Measurements from ENCODE around the gene FNIP2.
"Not testable (repeated sequence)": the region's sequence is repeated elsewhere in the genome, so short reads cannot be mapped to it uniquely, and the experiment has no call there.

The FNIP2 gene

DNA sequence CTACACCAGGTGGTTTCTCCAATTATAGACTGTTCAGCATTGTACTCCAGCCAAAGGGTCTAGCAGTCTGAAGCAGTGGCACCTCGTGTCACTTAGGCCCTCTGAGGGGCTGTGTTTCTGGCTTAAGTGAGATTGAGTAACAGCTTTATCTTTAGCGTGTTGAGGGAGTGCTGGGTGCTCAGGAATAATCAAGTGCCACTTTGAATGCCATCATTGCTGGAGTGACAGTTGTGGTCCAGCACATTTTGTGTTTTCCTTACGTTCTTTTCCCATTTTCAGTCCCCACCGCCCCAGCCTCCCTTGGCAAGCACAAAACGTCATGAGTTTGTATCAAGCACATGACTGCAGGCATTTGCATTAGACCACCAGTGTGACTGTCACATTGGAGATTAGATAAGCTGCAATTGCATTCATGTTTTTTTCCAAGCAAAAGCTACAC, 58.7 kb downstream of the FNIP2 start:
- Histone ChIP-seq H3K36me3 (no peaks in the 10 kb centered on the region), H3K9me3 (no peaks in the 10 kb centered on the region), H3K27me3 (no peaks in the 10 kb centered on the region), H3K27ac (no peak overlapping the region), H3K4me1 (ENCODE audit: control insufficient read depth in 1 of 2, insufficient read depth in 1 of 2, low read depth in 1 of 2, low read length in 1 of 2) (no peaks in the 10 kb centered on the region), H3K4me3 (ENCODE audit: low read depth in 1 of 2, low read length in 1 of 2) (no peak overlapping the region)
- TF ChIP-seq, protein P1, sequence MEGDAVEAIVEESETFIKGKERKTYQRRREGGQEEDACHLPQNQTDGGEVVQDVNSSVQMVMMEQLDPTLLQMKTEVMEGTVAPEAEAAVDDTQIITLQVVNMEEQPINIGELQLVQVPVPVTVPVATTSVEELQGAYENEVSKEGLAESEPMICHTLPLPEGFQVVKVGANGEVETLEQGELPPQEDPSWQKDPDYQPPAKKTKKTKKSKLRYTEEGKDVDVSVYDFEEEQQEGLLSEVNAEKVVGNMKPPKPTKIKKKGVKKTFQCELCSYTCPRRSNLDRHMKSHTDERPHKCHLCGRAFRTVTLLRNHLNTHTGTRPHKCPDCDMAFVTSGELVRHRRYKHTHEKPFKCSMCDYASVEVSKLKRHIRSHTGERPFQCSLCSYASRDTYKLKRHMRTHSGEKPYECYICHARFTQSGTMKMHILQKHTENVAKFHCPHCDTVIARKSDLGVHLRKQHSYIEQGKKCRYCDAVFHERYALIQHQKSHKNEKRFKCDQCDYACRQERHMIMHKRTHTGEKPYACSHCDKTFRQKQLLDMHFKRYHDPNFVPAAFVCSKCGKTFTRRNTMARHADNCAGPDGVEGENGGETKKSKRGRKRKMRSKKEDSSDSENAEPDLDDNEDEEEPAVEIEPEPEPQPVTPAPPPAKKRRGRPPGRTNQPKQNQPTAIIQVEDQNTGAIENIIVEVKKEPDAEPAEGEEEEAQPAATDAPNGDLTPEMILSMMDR (IDR thresholded peaks at IDR 0.05) = no peak

- H3K4me3 ChIP-seq (ENCODE audit: low read depth in 1 of 2, low read length in 1 of 2); H3K9me3 ChIP-seq; H3K4me1 ChIP-seq (ENCODE audit: control insufficient read depth in 1 of 2, insufficient read depth in 1 of 2, low read depth in 1 of 2, low read length in 1 of 2); H3K36me3 ChIP-seq; H3K27me3 ChIP-seq; H3K27ac ChIP-seq: not testable (repeated sequence)
Observed at GRCh38 chr4:158828151-158828550, 59.3 kb downstream of the FNIP2 start.

- H3K27ac ChIP-seq = no peak overlapping the region
- no peak overlapping the region for H3K4me3 ChIP-seq (ENCODE audit: low read depth in 1 of 2, low read length in 1 of 2)
- no peaks in the 10 kb centered on the region for H3K36me3 ChIP-seq
- TF ChIP-seq, protein P1 (IDR thresholded peaks at IDR 0.05) = no peak
- H3K4me1 ChIP-seq (ENCODE audit: control insufficient read depth in 1 of 2, insufficient read depth in 1 of 2, low read depth in 1 of 2, low read length in 1 of 2) = no peaks in the 10 kb centered on the region
- H3K27me3 ChIP-seq = no peaks in the 10 kb centered on the region
- H3K9me3 ChIP-seq = no peaks in the 10 kb centered on the region
Observed at GRCh38 chr4:158829254-158829653, 60.4 kb downstream of the FNIP2 start.

GRCh38 chr4:158833602-158834001, 64.8 kb downstream of the FNIP2 start:
- Histone ChIP-seq H3K4me3 (ENCODE audit: low read depth in 1 of 2, low read length in 1 of 2) (no peak overlapping the region), H3K36me3 (no peaks in the 10 kb centered on the region), H3K4me1 (ENCODE audit: control insufficient read depth in 1 of 2, insufficient read depth in 1 of 2, low read depth in 1 of 2, low read length in 1 of 2) (no peaks in the 10 kb centered on the region), H3K9me3 (no peaks in the 10 kb centered on the region), H3K27ac (no peak overlapping the region), H3K27me3 (no peaks in the 10 kb centered on the region)
- TF ChIP-seq, protein P1 (IDR thresholded peaks at IDR 0.05) = no peak

DNA sequence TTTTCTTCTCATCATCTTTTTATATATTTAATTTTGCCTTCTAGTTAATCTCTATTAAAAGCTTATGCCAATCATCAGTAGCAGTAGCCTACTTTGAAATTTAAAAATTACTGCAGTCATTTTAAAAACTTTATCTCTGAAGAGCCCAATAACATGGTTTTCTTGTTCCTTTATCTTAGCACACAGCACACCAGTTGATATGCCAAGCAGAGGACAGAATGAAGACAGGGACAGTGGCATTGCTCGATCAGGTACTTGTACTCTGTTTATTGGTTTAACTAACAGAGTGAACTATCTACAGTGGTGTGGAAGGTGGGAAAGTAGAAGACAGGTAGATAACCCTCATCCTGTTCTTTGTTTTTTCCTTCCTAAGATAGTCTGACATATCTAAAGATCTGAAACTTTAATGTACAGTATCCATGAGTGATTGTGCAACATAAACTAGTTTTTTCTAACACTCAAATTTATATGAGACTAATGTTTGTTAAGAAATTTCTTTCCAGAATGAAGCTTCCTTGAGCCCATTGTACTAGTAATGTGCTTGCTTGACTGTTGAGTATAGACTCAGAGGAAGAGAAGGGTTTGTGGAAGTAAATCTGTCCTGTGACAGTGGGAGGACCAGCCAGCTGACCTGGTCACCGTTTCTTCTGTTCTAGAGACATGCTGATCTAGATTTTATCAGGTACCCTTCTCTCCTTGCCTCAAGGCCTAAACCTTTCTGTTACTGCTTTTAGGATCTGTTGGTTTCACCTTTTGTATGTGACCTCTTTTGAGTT, 66.6 kb downstream of the FNIP2 start:
- Histone ChIP-seq H3K4me3 (ENCODE audit: low read depth in 1 of 2, low read length in 1 of 2) (no peak overlapping the region), H3K27ac (no peak overlapping the region), H3K27me3 (no peaks in the 10 kb centered on the region), H3K36me3 (no peaks in the 10 kb centered on the region), H3K4me1 (ENCODE audit: control insufficient read depth in 1 of 2, insufficient read depth in 1 of 2, low read depth in 1 of 2, low read length in 1 of 2) (no peaks in the 10 kb centered on the region), H3K9me3 (no peaks in the 10 kb centered on the region)
- TF ChIP-seq, protein P1 (IDR thresholded peaks at IDR 0.05) = no peak

- Histone ChIP-seq H3K4me1 (ENCODE audit: control insufficient read depth in 1 of 2, insufficient read depth in 1 of 2, low read depth in 1 of 2, low read length in 1 of 2) (no peaks in the 10 kb centered on the region), H3K27me3 (no peaks in the 10 kb centered on the region), H3K4me3 (ENCODE audit: low read depth in 1 of 2, low read length in 1 of 2) (no peak overlapping the region), H3K36me3 (no peaks in the 10 kb centered on the region), H3K9me3 (no peaks in the 10 kb centered on the region), H3K27ac (no peak overlapping the region)
- TF ChIP-seq, protein P1 (IDR thresholded peaks at IDR 0.05) = no peak
Observed at GRCh38 chr4:158836002-158836369, 67.2 kb downstream of the FNIP2 start.

All from neutrophil (primary cell).